Measurements from ENCODE around the gene CDC37. TPM values are rescaled to one million over a fixed set of nuclear protein-coding genes. Genes with fewer than 3 reads are reported as not detected.
"Not testable (repeated sequence)": the region's sequence is repeated elsewhere in the genome, so short reads cannot be mapped to it uniquely, and the experiment has no call there.

Gene CDC37
- total RNA-seq, 1 donor from 2014 or later = 154 TPM

GRCh38 chr19:10378124-10378523 lies 25.2 kb downstream of the CDC37 start:
- no peak for ATAC-seq
- DNase-seq = no peak
- no peak for TF ChIP-seq CTCF (IDR thresholded peaks at IDR 0.05)
- Histone ChIP-seq H3K9me3 (no peaks in the 10 kb centered on the region), H3K36me3 (peaks cover 38% of the 10 kb centered on the region), H3K27ac (no peak overlapping the region), H3K4me3 (no peak overlapping the region), H3K27me3 (ENCODE audit: low read depth) (no peaks in the 10 kb centered on the region), H3K4me1 (peaks cover 18% of the 10 kb centered on the region)
- intact Hi-C loops (cut with DNase I) = no loop called here

- DNase-seq; intact Hi-C loops (cut with DNase I); H3K27ac ChIP-seq; H3K27me3 ChIP-seq (ENCODE audit: low read depth); H3K9me3 ChIP-seq; ATAC-seq; H3K4me3 ChIP-seq: not testable (repeated sequence)
- Histone ChIP-seq H3K36me3 (peaks cover 46% of the 10 kb centered on the region), H3K4me1 (peaks cover 18% of the 10 kb centered on the region)
Observed at GRCh38 chr19:10377140-10377640, 26.2 kb downstream of the CDC37 start.

GRCh38 chr19:10374931-10375330 lies 28.4 kb downstream of the CDC37 start:
- Histone ChIP-seq H3K27me3 (ENCODE audit: low read depth) (no peaks in the 10 kb centered on the region), H3K9me3 (no peaks in the 10 kb centered on the region), H3K4me1 (peaks cover 13% of the 10 kb centered on the region), H3K4me3 (no peak overlapping the region), H3K27ac (no peak overlapping the region), H3K36me3 (peaks cover 64% of the 10 kb centered on the region)
- DNase-seq = no peak
- intact Hi-C loops (cut with DNase I) = no loop called here
- no peak for TF ChIP-seq CTCF (IDR thresholded peaks at IDR 0.05)
- ATAC-seq = no peak

DNA sequence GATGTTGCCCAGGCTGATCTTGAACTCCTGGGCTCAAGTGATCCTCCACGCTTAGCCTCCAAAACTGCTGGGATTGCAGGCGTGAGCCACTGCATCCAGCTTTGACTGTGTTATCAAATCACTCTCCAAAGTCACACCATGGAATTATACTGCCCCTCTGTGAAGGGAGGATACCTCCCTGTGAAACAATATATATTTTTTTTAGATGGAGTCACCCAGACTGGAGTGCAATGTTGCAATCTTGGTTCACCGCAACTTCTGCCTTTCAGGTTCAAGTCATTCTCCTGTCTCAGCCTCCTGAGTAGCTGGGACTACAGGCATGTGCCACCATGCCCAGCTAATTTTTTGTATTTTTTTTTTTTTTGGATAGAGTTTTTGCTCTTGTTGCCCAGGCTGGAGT lies 30.7 kb downstream of the CDC37 start:
- no peaks in the 10 kb centered on the region for H3K4me1 ChIP-seq
- ATAC-seq = peak; percentile 58 to 73
- H3K4me3 ChIP-seq = no peak overlapping the region
- H3K36me3 ChIP-seq = peaks cover 79% of the 10 kb centered on the region
- intact Hi-C loops (cut with DNase I) = no loop called here
- no peaks in the 10 kb centered on the region for H3K9me3 ChIP-seq
- H3K27me3 ChIP-seq (ENCODE audit: low read depth) = no peaks in the 10 kb centered on the region
- DNase-seq = no peak
- no peak overlapping the region for H3K27ac ChIP-seq
- TF ChIP-seq CTCF (IDR thresholded peaks at IDR 0.05) = no peak

DNA sequence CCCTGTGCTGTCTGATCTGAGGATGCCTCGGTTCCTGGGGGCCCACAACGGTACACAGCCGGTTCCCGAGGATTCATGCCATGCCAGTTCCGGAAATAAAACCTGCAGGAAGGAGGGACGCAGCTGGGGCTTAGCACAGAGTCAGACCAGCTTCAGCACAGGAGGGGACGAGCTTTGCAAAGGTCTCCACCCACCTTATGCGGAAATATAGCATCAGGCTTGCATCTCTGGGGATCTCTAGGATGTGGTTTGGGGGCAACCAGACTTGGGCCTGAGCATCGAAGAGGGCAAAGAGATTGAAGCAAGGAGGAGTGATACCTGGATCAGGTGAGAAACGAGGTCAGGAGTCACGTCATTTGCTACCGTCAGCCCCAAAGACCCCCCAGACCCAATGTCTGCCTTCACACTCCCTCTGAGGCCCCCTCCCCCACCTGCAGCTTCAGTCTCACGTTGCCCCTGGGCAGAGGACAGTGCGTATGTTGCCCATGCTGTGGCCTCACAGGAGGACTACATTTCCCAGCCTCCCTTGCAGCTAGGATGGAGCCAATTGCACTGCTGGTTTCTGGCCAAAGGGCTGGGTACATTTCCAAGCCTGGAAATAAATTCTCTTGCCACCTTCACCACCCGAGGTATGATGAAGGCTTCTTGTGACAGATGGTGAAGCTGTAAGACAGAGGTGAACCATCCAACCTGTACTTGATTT lies 35.1 kb downstream of the CDC37 start:
- H3K36me3 ChIP-seq = peaks cover 94% of the 10 kb centered on the region
- intact Hi-C loops (cut with DNase I) = no loop called here

GRCh38 chr19:10366950-10367512 lies 36.3 kb downstream of the CDC37 start:
- intact Hi-C loops (cut with DNase I); ATAC-seq: not testable (repeated sequence)

More for the DNA sequence above, 35.1 kb downstream of the CDC37 start:
- Histone ChIP-seq H3K27ac (no peak overlapping the region), H3K27me3 (ENCODE audit: low read depth) (no peaks in the 10 kb centered on the region), H3K9me3 (no peaks in the 10 kb centered on the region), H3K4me3 (no peak overlapping the region), H3K4me1 (no peaks in the 10 kb centered on the region)
- no peak for TF ChIP-seq CTCF (IDR thresholded peaks at IDR 0.05)
- DNase-seq (no peak), ATAC-seq (no peak)

More at GRCh38 chr19:10366950-10367512, 36.3 kb downstream of the CDC37 start:
- not testable (repeated sequence) for H3K27ac ChIP-seq; H3K4me1 ChIP-seq; H3K4me3 ChIP-seq; DNase-seq; H3K27me3 ChIP-seq (ENCODE audit: low read depth); H3K9me3 ChIP-seq
- peaks cover 97% of the 10 kb centered on the region for H3K36me3 ChIP-seq

Measured in lower lobe of right lung (tissue), 2 donors.